Subcutaneous adipose tissue (tissue), 4 donors: ENCODE data around the gene ZNF689. TPM values are rescaled to one million over a fixed set of nuclear protein-coding genes. Genes with fewer than 3 reads are reported as not detected.

Experiments
- CTCF ChIP-seq: fragments of 450-650 bp; IDR thresholded peaks from one replicate; pipeline ENCODE4 v1.5.1; 2016; ENCODE audit warnings: low read depth, mild to moderate bottlenecking, control low read depth, antibody characterized with exemption, moderate library complexity
- total RNA-seq, 4 donors: library from RNA; depleted of rRNA; stranded (reverse); fragments of >200 nt; gene quantifications; one replicate each; pipeline ENCODE4 v1.1.0, GENCODE V29; 2016

Gene ZNF689
- total RNA-seq, 4 donors from 2014 or later, result 5.3 to 9.8 (median 7.4) TPM

GRCh38 chr16:30645727-30646126, 35.5 kb upstream of the ZNF689 start:
- TF ChIP-seq CTCF, result no peak

GRCh38 chr16:30644334-30644830, 34.2 kb upstream of the ZNF689 start:
- TF ChIP-seq CTCF, result no peak

GRCh38 chr16:30641378-30641982, 31.3 kb upstream of the ZNF689 start:
- no peak for TF ChIP-seq CTCF

GRCh38 chr16:30637944-30638343, 27.8 kb upstream of the ZNF689 start:
- TF ChIP-seq CTCF, result no peak

GRCh38 chr16:30636599-30636998, 26.4 kb upstream of the ZNF689 start:
- no peak for TF ChIP-seq CTCF

GRCh38 chr16:30633526-30633925, 23.3 kb upstream of the ZNF689 start:
- TF ChIP-seq CTCF, result no peak

- no peak for TF ChIP-seq CTCF
These were observed 18.7 kb upstream of the ZNF689 start for GRCh38 chr16:30628628-30629540.
